ENCODE measurements around the gene KIZ.

DNA sequence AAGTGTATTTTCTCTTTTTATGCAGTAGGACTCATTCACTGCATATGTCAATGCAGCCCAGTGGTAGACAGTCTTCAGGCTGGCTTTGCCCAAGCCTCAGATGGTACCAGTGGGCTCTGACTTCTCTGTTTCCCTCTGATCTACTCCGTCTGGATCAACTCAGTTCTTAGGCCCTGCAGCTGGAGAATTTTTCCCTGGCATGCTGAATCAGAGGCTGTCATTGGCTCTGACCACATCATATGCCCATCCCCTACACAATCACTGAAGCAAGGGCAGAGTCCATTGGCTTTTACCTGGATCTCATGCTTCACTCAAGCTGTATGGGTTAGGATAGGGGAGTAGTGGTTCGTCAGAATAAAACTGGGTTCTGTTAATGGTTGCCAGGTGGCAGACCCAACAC, 57.8 kb downstream of the KIZ start:
- TF ChIP-seq CEBPB (IDR thresholded peaks at IDR 0.05; ENCODE audit: low read depth) (no peak), POLR2A (IDR thresholded peaks at IDR 0.05; ENCODE audit: borderline replicate concordance, extremely low read depth, insufficient read depth, insufficient read length) (no peak), SP1 (IDR thresholded peaks at IDR 0.05; ENCODE audit: low read depth) (no peak), CTCF (IDR thresholded peaks at IDR 0.05 in 2 of 3, conservative IDR thresholded peaks at IDR 0.05 in 1 of 3; ENCODE audit: borderline replicate concordance in 1 of 3, insufficient read depth in 1 of 3, low read depth in 2 of 3, low read length in 2 of 3) (no peak), EZH2 (IDR thresholded peaks at IDR 0.05) (no peak), POLR2AphosphoS5 (IDR thresholded peaks at IDR 0.05; ENCODE audit: low read depth, low read length) (no peak)
